Kidney glomerular epithelial cell (primary cell): ENCODE measurements around the gene FAM222A.

Source experiments
- DNase-seq: peaks from one replicate; lab custom pipeline; 2025; lab: John Stamatoyannopoulos, UW

The FAM222A gene

GRCh38 chr12:109725321-109726105 lies 11.9 kb downstream of the FAM222A start:
- no peak for DNase-seq

- no peak for DNase-seq
Measured at GRCh38 chr12:109726106-109726497, 12.5 kb downstream of the FAM222A start.

- no peak for DNase-seq
Measured at GRCh38 chr12:109726511-109727038, 12.9 kb downstream of the FAM222A start.

- no peak for DNase-seq
Measured at GRCh38 chr12:109727039-109727723, 13.6 kb downstream of the FAM222A start.

GRCh38 chr12:109727746-109728726 lies 14.4 kb downstream of the FAM222A start:
- no peak for DNase-seq

- DNase-seq = no peak
Measured at GRCh38 chr12:109728921-109729320, 15.3 kb downstream of the FAM222A start.

GRCh38 chr12:109729371-109729781 lies 15.8 kb downstream of the FAM222A start:
- no peak for DNase-seq

- DNase-seq = no peak
Measured at GRCh38 chr12:109729801-109730200, 16.2 kb downstream of the FAM222A start.

GRCh38 chr12:109730306-109731145 lies 16.9 kb downstream of the FAM222A start:
- DNase-seq = no peak

- DNase-seq = no peak
Measured at GRCh38 chr12:109731231-109731731, 17.7 kb downstream of the FAM222A start.

- no peak for DNase-seq
Measured at GRCh38 chr12:109731806-109732205, 18.2 kb downstream of the FAM222A start.

- DNase-seq = no peak
Measured at GRCh38 chr12:109732321-109733305, 19.0 kb downstream of the FAM222A start.

- no peak for DNase-seq
Measured at GRCh38 chr12:109734219-109735000, 20.8 kb downstream of the FAM222A start.

- no peak for DNase-seq
Measured at GRCh38 chr12:109735051-109735521, 21.5 kb downstream of the FAM222A start.

GRCh38 chr12:109735825-109736551 lies 22.4 kb downstream of the FAM222A start:
- DNase-seq = no peak

GRCh38 chr12:109736552-109737108 lies 23.0 kb downstream of the FAM222A start:
- peak; percentile 31 for DNase-seq

- DNase-seq = no peak
Measured at GRCh38 chr12:109737126-109737525, 23.5 kb downstream of the FAM222A start.

GRCh38 chr12:109737631-109738030 lies 24.0 kb downstream of the FAM222A start:
- peak; percentile 52 for DNase-seq
